ENCODE data around the gene PLS1.
"Not testable (repeated sequence)": the region's sequence is repeated elsewhere in the genome, so short reads cannot be mapped to it uniquely, and the experiment has no call there.

Gene PLS1

DNA sequence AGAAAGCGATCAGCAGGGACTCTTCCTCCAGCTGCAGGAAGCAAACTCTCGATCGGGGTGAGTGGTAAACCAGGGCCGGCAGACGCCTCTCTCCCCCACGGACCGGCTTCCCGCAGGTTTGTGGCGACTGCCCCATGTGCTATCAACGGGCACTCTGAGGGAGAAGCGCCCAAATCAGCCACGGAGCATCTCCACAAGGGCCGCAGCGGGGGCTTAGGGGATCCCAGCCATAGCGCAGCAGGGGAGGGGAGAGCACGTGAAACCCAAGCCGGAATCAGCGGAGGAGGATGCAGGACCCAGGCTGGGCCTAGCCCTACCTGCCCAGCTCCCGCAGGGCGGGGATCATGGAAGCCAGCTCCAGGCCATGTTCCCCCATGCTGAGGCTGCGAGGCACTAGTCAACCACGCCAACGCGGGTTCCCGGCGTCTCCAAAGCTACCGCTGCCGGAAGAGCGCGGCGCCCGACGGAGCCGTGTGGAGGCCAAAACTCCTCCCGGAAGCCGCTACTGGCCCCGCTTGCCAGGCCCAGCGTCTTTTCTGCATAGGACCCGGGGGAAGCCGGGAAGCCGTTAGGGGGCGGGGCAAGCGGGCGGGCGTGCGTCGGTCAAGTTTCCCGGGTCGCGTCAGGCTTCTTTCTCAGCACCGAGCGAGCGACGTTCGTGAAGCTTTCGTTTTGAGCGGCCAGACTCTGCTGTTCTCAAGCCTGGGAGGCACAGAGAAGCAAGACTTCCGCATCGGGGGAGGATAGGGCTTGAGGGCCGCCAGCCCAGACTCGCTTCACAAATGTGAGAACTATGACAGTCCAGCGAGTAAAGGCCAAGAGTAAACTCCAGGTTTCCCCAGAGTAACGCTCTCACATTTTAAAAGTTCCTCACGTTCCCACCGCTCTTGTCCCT lies 17.6 kb upstream of the PLS1 start, which contains the start of gene ATR:
Gene ATR, minus strand, starts transcription at position 405 of the 895 bp plus-strand sequence. Its CDS starts 29 bp downstream, at position 376.
- peak within 1 kb of the TSS; percentile 97 for H3K4me3 ChIP-seq (ENCODE audit: low read depth, low read length)
- in situ Hi-C loops (cut with HindIII; ENCODE audit: low sequenced_read_pairs): loop anchor here (25.0 kb wide), 1 partner anchor 259 kb away; no protein-coding TSS in a partner anchor
- TF ChIP-seq CTCF (IDR thresholded peaks at IDR 0.05; ENCODE audit: low read depth, low read length): no peak
- DNase-seq (ENCODE audit: low read depth, low spot score): peak; percentile 98

DNA sequence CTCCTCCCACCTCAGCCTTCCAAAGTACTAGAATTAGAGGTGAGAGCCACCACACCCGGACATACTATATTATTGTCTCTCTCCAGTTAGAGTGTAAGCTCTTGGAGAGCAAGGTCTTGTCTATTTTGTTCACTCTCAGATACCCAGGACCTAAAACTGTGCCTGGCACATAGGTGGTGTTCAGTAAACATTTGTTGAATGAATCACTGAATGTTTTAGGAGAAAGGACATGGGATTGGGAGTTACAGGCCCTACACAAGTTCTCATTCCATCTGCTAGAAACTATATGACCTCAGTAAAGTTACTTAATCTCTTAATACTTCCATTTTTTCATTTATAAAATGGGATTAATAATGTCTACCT lies 16.2 kb upstream of the PLS1 start:
- in situ Hi-C loops (cut with HindIII; ENCODE audit: low sequenced_read_pairs): loop anchor here (25.0 kb wide), 1 partner anchor 257 kb away; no protein-coding TSS in a partner anchor
- no peak overlapping the region for H3K4me3 ChIP-seq (ENCODE audit: low read depth, low read length)
- DNase-seq (ENCODE audit: low read depth, low spot score): no peak
- no peak for TF ChIP-seq CTCF (IDR thresholded peaks at IDR 0.05; ENCODE audit: low read depth, low read length)

- in situ Hi-C loops (cut with HindIII; ENCODE audit: low sequenced_read_pairs): loop anchor here (25.0 kb wide), 1 partner anchor 256 kb away; no protein-coding TSS in a partner anchor
- not testable (repeated sequence) for H3K4me3 ChIP-seq (ENCODE audit: low read depth, low read length); DNase-seq (ENCODE audit: low read depth, low spot score)
Observed at GRCh38 chr3:142581070-142581469, 15.1 kb upstream of the PLS1 start.

GRCh38 chr3:142586803-142587406 lies 9.3 kb upstream of the PLS1 start:
- peak; percentile 44 for TF ChIP-seq CTCF (IDR thresholded peaks at IDR 0.05; ENCODE audit: low read depth, low read length)
- in situ Hi-C loops (cut with HindIII; ENCODE audit: low sequenced_read_pairs): loop anchor here (25.0 kb wide), 1 partner anchor 250 kb away; no protein-coding TSS in a partner anchor
- DNase-seq (ENCODE audit: low read depth, low spot score): peak; percentile 82
- H3K4me3 ChIP-seq (ENCODE audit: low read depth, low read length): no peak overlapping the region

DNA sequence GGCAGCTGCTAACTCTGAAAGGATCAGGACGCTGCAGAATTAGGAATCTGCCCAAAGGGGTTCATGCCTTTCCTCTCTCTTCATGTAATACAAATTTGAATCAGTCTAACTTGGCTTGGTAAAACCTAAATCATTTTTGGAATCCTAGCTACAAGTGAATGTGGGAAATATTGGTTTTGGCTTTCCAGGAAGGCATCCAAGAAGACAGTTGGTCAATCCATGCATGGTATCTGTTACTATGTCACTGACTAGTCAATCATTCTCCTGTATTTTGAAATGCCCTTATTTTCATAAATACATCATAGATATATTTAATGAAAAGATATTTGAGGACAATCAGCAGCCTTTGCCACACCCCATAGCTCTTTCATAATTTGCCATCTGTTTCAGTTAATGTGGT lies 7.5 kb upstream of the PLS1 start:
- H3K4me3 ChIP-seq (ENCODE audit: low read depth, low read length): no peak overlapping the region
- DNase-seq (ENCODE audit: low read depth, low spot score): no peak
- no peak for TF ChIP-seq CTCF (IDR thresholded peaks at IDR 0.05; ENCODE audit: low read depth, low read length)
- in situ Hi-C loops (cut with HindIII; ENCODE audit: low sequenced_read_pairs): loop anchor here (25.0 kb wide), 1 partner anchor 249 kb away; no protein-coding TSS in a partner anchor

DNA sequence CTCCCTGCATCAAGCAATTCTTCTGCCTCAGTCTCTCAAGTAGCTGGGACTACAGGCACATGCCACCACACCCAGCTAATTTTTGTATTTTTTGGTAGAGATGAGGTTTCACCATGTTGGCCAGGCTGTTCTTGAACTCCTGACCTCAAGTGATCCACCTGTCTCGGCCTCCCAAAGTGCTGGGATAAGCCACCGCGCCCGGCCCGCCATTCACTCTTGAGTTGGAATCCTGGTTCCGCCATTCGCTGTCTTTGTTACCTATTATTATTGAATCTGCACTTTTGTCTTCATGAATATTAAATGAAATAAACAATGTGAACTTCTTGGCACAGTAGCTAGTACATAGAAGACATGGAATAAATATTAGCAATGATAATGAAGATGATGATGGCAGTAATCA lies 3.9 kb upstream of the PLS1 start:
- DNase-seq (ENCODE audit: low read depth, low spot score); H3K4me3 ChIP-seq (ENCODE audit: low read depth, low read length): not testable (repeated sequence)
- in situ Hi-C loops (cut with HindIII; ENCODE audit: low sequenced_read_pairs): loop anchor here (25.0 kb wide), 1 partner anchor 245 kb away; no protein-coding TSS in a partner anchor

DNA sequence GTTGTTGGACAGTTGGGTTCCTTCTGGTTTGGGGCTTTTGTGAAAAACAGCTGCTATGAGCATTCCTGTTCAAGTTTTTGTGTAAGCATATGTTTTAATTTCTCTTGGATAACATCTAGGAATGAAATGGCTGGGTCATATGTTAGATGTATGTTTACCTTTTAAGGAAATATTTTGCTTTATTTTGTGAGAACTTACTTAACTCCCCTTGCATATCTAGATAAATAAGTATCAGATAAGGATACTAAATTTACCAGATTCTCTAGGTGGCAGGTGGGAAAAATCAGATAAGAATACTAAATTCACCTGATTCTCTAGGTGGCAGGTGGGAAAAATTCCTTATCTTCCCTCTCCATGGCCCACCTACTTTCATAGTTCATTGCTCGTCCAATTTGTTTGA lies 1.1 kb upstream of the PLS1 start:
- no peak for DNase-seq (ENCODE audit: low read depth, low spot score)
- in situ Hi-C loops (cut with HindIII; ENCODE audit: low sequenced_read_pairs): loop anchor here (25.0 kb wide), 1 partner anchor 242 kb away; no protein-coding TSS in a partner anchor
- no peak overlapping the region for H3K4me3 ChIP-seq (ENCODE audit: low read depth, low read length)
- no peak for TF ChIP-seq CTCF (IDR thresholded peaks at IDR 0.05; ENCODE audit: low read depth, low read length)

Measured in astrocyte of the spinal cord (primary cell).